Measurements from ENCODE around the gene CDYL2. TPM values are rescaled to one million over a fixed set of nuclear protein-coding genes. Genes with fewer than 3 reads are reported as not detected.

Gene CDYL2
- 10 to 100 TPM in 2 of 6 donors, 1 to 10 TPM in 4; 6.0 to 16.7 (median 8.0) TPM for total RNA-seq

GRCh38 chr16:80804526-80805383 lies at the start of gene CDYL2:
CDYL2 (minus strand) TSS chr16:80804598; CDS start chr16:80804173, 425 bp downstream.
- WGBS, 2 donors: 30% methylated on average over 12 to 13 of the region's 63 CpGs
- peak within 1 kb of the TSS in 2 of 4 donors; percentile 61 to 81 for H3K27ac ChIP-seq
- ATAC-seq (ENCODE audit: low FRiP score in 2 of 2): peak in 1 of 2 donors; percentile 84

DNA sequence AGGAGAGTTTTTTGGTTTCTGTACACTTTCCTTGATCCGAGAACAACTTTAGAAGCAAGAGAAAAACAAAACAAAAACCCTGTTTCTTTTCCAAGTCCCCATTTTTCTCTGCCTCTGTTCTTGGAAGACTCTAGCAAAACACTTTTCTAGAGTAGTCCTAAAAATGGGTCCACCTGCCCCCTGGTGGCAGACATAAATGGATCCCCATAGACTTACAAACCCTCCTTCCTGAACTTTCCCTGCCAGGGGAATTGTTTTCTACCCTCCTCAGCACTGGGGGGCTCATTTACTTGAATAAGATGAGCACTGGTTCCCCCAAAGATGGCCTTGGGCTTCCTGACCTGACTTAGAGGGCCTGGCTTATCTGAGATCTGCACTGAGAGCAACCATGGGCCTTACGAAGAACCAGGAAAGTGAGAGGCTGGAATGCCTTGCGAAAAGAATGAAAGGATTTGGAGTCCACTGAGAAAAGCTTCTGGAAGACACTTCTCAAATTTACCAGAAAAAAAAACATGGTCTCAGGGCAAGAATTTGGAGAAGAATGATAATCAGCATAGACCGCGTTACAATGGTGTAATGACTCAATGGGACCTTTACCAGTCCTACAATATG lies 48.0 kb upstream of the CDYL2 start:
- WGBS, 2 donors: 87 to 90% methylated on average over 5 of the region's 5 CpGs
- DNase-seq (no peak), ATAC-seq (ENCODE audit: low FRiP score in 2 of 2) (no peak)
- Histone ChIP-seq H3K27ac (peak overlapping the region; percentile 23 to 59 (median 48)), H3K36me3 (no peaks in the 10 kb centered on the region), H3K4me1 (no peaks in the 10 kb centered on the region), H3K9me3 (no peaks in the 10 kb centered on the region), H3K4me3 (no peak overlapping the region), H3K27me3 (no peaks in the 10 kb centered on the region)
- TF ChIP-seq POLR2AphosphoS5 (IDR thresholded peaks at IDR 0.05) (no peak), EP300 (IDR thresholded peaks at IDR 0.05) (no peak), POLR2A (IDR thresholded peaks at IDR 0.05) (no peak), CTCF (IDR thresholded peaks at IDR 0.05) (peak in 1 of 6 experiments; percentile 17)

More at GRCh38 chr16:80804526-80805383, at the start of gene CDYL2:
- Histone ChIP-seq H3K36me3 (no peaks in the 10 kb centered on the region), H3K9me3 (no peaks in the 10 kb centered on the region), H3K27me3 (no peaks in the 10 kb centered on the region), H3K4me3 (peak within 1 kb of the TSS; percentile 50 to 77 (median 74)), H3K4me1 (peaks cover 0 to 7% (median 2%) of the 10 kb centered on the region in 4 donors)
- no peak for TF ChIP-seq POLR2A (IDR thresholded peaks at IDR 0.05)
- no peak for TF ChIP-seq EP300 (IDR thresholded peaks at IDR 0.05)
- no peak for TF ChIP-seq POLR2AphosphoS5 (IDR thresholded peaks at IDR 0.05)
- TF ChIP-seq CTCF (IDR thresholded peaks at IDR 0.05): no peak
- peak; percentile 64 to 91 for DNase-seq

- no peaks in the 10 kb centered on the region for H3K27me3 ChIP-seq
- H3K27ac ChIP-seq: no peak overlapping the region
- no peak overlapping the region for H3K4me3 ChIP-seq
- no peak for TF ChIP-seq CTCF (IDR thresholded peaks at IDR 0.05)
- no peak for TF ChIP-seq POLR2A (IDR thresholded peaks at IDR 0.05)
- no peak for TF ChIP-seq EP300 (IDR thresholded peaks at IDR 0.05)
- TF ChIP-seq POLR2AphosphoS5 (IDR thresholded peaks at IDR 0.05): no peak
- H3K9me3 ChIP-seq: no peaks in the 10 kb centered on the region
- WGBS, 2 donors: 63 to 69% methylated on average over 6 of the region's 6 CpGs
- no peaks in the 10 kb centered on the region for H3K36me3 ChIP-seq
- ATAC-seq (ENCODE audit: low FRiP score in 2 of 2): no peak
- no peaks in the 10 kb centered on the region for H3K4me1 ChIP-seq
- no peak for DNase-seq
Measured at GRCh38 chr16:80851831-80852230, 47.4 kb upstream of the CDYL2 start.

GRCh38 chr16:80850757-80851156 lies 46.4 kb upstream of the CDYL2 start:
- Histone ChIP-seq H3K4me1 (no peaks in the 10 kb centered on the region), H3K36me3 (no peaks in the 10 kb centered on the region), H3K27ac (no peak overlapping the region), H3K27me3 (no peaks in the 10 kb centered on the region), H3K9me3 (no peaks in the 10 kb centered on the region), H3K4me3 (no peak overlapping the region)
- TF ChIP-seq POLR2A (IDR thresholded peaks at IDR 0.05) (no peak), POLR2AphosphoS5 (IDR thresholded peaks at IDR 0.05) (no peak), CTCF (IDR thresholded peaks at IDR 0.05) (no peak), EP300 (IDR thresholded peaks at IDR 0.05) (no peak)
- no peak for ATAC-seq (ENCODE audit: low FRiP score in 2 of 2)
- DNase-seq: no peak
